ENCODE results near the gene HOXA6.
A peak's percentile ranks its signal among the peaks of the same experiment; 100 is the strongest.

Gene HOXA6

DNA sequence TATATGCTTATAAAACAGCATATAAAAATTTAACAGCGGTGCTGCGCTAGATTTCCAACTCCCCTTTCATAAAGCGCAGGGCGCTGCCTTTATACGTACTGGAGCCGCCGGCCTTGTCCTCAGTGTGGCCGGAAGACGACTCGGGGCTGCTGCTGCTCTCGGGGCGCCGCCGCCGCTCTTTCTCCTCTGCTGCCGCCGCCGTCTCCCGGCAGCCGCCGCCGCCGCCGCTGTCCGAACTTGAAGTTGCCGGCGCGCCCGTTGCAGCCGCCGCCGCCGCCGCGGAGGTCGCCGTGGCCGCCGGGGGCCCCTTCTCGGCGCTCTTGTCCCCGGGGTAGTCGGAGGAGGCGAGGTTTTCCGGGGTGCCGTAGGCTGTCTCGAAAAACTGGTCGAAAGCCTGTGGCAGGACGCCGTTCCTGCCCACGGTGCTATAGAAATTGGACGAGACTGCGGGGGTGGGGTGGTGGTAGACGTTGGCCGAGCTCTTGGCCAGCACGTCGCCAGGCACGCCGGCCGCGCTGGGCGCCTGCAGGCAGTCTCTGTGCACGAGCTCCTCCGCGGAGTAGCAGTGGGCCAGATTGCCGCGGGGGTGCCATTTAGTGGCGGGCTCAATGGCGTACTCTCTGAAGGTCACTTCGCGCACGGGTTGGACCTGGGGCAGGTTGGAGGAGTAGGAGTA lies 36.9 kb upstream of the HOXA6 start:
- DNase-seq (ENCODE audit: low spot score), result no peak

DNA sequence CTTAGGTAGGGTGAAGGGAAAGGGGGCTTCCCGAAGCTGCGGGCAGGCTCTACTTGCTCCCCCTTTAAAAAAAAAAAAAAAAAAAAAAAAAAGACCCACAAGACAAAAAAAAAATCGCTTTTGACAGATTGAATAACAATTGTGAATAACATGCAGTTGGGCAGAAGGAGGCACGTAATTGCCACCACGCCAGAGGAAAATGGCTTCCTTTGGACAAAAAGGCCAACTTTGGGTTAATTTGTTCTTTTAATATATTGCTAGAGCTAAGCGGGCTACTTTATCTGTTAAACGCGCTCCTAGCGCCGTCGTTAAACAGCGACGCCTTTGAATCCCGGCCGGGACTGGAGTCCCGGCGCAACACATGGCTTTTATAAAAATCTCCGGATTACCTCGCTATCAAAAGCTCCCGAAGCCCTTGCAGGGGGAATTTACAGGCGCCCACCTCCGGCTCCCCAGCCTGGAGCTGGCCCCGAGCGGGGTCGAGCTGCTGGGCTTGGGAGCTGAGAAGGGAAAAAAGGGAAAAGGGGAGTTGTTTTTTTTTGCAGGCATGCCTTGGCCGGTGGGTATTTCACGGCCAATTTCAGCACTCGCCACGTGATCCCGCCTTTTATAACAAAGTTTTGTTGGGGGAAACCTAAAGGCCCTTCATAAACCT lies 36.2 kb upstream of the HOXA6 start:
- DNase-seq (ENCODE audit: low spot score), result no peak

DNA sequence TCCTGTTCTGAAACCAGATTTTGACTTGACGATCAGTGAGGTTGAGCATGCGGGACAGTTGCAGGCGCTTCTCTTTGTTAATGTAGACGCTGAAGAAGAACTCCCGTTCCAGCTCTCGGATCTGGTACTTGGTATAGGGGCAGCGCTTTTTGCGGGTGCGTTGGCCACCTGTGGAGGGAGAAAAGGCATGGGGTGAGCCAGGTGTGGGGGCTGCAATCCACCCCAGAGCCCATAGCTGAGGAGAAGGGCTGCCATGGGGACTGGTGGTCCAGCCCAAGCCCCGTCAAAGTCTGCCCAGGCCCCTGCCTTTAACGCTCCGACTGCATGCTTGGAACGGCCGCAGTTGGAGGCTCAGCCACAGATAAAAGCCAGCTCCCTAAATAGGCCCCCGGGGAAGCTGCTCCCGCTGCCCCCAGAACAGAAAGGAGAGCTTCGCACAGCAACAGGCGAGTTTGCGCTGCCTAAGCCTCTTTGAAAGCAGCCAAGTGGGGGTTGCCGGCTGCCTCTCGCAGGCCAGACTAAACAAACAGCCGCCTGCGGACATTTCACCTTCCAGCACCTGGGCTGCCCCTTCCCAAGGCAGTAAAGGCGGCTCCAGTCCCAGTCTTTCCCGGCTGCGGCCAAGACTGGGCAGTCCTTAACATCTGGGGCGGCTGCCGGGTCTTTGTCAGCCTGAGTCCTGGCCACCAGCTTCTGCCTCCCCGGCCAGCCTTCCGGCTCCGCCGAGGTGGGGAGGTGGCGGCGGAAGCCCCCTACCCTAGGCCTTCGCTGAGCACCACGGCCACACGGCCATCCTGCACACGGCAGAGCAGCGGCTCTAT lies 35.5 kb upstream of the HOXA6 start:
- no peak for DNase-seq (ENCODE audit: low spot score)

DNA sequence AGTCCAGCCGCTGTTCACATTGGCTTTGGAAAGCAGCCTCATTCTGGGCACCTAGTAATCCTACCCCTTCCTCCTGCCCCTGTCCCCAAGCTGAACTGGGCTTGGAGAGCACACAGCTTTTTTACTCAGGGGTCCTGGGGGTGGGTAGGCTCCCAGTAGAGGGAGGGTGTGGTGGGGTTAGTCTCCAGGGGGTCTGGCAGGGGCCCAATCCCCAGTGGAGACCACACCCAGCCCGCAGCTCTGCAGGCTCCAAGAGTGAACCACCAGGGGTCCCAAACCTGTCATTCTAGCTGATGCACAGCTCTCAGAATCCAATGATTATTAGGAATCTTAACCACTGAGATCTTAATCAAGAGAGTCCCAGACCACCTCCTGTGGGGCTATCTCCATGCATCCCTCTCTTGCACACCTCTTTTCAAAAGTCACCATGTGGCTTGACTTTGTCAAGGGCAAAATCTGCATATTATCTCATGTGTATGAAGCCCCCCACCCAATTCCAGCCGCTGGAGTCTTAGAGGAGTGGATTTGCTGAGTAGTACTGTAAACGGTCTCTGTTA lies 34.8 kb upstream of the HOXA6 start:
- no peak for DNase-seq (ENCODE audit: low spot score)

DNA sequence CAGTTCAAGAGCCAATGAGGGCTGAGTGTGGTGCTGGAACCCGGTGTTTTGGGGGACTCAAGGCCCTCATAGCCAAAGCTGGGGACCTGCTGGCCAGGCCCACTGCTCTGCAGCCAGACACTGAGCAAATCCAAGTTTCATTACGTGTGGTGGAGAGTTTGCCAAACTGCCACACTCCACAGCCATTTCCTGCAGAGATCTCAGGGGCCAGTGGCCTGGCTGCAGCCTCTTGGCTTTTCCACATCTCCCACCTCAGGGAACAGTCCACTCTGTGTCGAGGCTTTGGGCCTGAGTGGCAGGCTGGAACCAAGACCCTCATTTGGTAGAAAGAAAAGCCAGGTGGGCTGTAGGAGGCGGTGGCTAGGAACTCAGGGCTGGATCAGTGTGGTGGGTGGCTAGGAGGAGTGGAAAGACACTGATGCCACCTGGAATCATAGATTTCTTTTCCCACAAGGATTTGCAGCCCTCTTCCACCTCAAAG lies 34.3 kb upstream of the HOXA6 start:
- DNase-seq (ENCODE audit: low spot score), result no peak

DNA sequence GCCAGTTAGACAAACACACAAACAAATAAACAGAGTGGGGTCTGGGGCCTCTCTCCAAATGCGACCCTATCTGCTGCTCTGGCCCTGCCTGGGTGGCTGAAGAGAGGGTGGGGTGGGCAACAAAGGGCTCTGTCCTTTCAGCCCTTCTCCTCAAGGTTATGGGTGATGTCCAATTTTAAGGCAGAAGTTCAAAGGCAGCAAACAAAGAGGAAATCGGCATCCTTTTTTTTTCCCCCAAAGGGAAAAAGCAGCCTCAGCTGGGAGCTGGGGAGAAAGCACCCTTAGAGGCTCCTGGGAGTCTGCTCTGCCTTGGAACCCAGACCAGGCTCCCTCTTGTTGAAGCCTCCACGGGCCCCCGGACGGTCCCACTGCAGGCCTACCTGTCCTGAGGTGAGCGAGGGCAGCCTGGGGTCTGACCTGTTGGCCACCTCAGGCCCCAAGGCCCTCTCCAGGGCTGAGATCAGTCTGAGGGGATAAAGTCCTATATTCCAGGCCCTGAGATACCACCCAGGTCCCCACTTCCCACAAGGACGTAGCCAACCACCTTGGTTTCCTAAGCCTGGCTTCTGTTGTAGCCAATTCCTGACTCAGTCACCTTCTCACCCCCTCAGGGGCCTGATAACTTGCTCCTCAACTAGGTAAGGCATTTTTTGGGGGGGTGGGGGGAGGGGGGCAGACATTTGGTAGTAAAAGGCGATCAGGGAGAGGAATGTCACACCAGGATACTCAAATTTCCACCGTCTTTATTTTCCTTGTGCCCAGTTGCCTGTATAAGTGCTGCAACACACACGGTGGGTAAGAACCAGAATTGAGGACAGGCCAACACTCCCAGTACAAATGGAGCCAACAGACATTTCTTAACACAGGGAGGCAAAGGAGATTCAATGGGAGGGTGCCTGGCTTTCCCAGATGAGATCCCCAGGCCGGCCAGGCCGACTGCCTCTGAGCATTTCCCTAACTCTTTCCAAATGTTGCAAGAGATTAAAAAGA lies 33.2 kb upstream of the HOXA6 start:
- DNase-seq (ENCODE audit: low spot score), result no peak

DNA sequence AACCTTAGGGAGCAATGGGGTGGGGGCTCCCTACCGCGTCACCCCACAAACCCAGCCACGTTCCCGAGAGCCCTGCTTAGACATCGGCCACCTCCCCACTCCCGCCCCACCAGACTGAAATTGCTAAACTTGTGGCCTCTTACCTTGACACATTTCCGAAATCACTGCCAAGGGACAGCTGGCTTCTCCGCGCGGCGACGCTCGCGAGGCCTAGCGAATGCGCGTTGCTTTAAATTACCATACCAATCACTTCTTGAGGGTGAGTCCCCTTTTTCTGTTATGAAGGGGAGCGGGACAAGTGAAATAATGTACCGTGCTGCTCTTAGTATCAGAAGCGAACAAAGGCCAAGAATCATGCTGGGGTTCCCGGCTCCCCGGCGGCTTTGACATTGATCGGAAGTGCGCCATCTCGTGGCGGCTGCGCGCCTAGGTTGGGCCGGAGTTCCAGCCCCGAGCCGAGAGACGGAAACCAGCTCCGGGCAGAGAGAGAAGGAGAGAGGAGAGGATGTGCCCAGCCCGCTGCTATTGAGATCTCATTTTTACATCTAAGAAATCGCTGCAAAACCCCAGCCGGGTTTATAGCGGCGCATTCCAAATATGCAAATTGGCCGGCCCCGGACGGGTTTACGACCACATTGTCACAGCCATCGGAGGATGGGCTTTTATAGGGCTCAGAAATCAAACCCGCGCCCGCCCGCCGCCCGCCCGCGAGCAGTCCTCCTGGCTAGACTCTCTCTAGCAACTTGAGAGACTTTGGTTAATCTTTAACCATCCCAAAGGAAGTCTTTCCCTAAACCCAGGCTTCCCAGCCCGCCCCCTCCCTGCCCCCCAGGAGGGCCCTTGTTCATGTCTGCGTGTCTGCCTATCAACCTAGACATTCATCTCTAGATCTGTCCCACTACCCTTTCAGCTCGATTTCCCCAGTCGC lies 32.2 kb upstream of the HOXA6 start:
- peak; percentile 60 for DNase-seq (ENCODE audit: low spot score)

DNA sequence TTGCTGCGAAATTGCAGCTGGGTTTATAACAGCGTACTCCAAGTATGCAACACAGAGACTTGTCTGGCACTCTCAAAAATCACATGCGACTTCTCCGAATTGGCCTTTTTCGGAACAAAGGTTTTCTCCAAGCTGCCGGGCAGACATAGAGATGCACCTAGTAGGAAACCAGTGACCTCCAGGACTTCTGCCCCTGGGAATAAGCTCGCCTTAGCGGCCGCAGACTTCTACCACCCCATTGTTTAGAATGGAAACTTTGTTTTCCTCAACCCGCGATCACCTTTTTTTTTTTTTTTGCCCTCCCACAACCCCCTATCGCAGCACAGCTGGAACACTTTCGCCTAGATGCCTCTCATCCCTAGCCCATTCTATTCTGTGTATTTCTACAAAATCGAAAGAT lies 31.5 kb upstream of the HOXA6 start:
- DNase-seq (ENCODE audit: low spot score), result no peak

DNA sequence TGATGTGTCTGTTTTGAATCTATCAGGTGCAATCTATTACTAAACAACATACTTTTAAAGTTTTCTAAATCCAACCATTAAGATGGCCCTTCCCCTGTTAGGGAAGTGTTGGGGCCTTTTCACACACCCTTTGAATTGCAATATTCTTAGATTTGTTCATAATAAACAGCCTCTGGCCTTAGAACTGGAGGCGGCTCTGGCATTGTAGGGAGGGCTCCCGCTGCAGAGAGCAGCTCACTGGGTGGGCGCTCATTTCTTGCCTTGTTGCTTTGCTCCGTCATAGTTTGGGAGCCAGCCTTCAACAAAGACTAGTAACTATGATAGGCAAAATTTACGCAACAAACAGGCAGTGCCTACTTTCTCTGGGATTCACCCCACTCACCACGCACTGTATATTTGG lies 30.8 kb upstream of the HOXA6 start:
- no peak for DNase-seq (ENCODE audit: low spot score)

DNA sequence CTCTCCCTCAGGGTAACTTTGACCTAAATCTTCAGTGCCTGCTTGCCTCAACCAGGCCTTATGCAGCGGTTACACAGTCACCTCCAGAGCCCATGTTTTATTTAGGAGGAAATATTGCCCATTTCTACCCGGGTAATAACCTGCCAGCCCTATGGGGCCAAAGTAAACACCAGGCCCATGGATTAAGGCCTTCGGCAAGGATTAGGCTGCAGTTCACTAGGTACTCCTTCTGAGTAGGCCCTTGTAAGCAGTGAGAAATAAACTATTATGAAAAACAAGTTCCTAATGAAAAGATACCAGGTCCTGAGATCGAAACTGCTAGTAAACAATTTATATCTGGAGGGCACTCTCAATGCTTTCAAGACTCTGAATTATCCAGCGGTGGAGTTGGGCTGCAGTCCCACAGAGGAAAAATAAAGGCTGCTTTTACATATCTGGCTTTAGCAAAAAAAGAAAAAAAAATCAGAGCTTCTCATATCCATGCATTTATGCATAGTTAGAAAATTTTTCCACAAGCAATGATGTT lies 30.3 kb upstream of the HOXA6 start:
- no peak for DNase-seq (ENCODE audit: low spot score)

DNA sequence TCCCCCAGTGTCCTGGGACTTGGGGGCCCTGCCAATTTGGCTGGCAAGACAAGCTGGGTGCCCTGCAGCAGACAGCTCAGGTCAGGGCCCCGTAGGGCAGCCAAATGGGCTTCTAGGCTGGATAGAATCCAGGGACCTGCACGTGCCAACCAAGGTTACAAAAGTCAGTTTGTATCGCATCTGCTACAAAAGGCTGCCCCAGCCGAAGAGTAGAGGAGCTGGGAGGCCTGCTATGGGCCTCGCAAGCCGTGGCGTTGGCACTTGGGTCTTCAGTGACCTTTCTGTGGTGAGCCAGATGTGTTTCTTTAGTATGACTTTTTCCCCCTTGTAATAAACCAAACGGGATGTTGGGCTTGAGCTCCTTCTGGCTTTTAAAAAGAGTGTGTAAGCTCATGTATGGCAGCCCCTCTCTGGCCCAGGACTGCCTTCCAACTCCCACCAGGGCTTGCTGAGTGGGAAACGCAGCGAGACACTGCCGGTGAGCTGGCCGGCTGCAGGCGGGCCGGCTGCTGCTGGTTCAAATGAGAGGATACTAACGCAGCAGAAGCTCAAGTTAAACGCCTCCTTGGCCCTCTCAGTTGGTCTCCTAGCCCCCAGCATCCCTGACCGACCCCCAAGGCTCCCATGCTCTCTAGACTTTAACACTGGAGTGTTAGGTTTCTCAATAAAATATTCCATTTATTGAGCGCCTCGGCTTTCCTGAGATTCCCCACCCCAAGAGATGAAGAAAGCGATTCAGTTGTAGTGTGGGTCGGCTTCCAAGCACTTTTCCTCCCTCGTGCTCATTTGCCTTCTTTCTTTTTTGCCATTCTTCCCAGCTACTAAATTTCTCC lies 29.6 kb upstream of the HOXA6 start:
- no peak for DNase-seq (ENCODE audit: low spot score)

DNA sequence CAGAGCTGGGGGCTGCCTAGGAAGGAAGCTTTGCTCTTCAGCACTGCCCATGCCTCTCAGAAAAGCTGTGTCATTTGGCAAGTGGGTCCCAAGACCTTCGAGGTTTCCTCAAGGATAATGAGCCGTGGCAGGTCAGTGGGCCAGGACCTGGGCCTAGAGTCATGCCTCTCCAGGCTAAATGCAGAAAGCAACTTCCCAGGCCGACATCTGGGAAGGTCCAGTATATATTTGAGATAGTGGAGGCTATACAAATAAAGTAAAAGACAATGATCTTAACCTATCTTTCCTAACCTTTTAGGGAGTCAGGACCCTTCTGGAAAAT lies 28.9 kb upstream of the HOXA6 start:
- no peak for DNase-seq (ENCODE audit: low spot score)

DNA sequence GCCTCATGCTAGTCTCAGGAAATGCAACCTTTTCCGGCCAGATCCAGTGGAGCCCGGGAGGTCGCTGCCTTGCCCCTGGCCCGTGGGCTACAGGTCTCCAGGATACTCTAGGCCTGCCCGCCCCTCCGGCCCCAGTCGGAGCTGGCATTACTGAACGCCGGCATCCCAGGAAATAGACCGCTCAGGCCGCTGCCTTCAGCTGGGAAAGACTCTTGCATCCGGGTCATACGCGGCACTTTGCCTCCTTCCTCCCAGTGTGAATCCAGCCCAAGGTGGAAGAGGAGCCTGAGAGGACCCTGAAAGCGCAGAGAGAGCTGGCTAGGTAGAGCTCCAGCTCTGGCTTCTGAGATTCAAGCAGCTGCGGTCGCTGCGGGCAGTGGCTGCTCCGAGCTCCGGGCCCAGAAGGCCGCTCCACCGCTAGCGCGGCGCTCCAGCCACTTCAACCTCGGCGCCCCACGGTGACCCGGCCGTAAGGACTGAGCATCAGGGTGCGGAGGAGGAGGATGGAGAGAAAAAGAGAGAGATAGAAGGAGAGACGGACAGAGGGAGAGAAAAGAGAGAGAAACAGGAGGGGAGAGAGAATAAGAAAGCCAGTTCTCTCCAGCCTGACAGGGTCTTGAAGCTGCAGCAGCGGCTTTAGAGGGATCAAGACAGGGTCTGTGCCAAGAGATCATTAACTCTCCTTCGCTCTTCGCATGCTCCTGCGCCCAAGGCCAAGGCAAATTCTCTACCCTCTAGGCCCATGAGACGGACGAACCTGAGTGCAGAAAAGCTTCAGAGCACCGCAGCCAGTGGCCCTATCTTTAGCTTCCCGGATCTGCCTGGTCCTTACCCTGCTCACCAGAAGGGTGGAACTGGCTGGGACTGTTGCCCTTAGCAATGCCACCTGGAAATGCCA lies 28.3 kb upstream of the HOXA6 start:
- no peak for DNase-seq (ENCODE audit: low spot score)

DNA sequence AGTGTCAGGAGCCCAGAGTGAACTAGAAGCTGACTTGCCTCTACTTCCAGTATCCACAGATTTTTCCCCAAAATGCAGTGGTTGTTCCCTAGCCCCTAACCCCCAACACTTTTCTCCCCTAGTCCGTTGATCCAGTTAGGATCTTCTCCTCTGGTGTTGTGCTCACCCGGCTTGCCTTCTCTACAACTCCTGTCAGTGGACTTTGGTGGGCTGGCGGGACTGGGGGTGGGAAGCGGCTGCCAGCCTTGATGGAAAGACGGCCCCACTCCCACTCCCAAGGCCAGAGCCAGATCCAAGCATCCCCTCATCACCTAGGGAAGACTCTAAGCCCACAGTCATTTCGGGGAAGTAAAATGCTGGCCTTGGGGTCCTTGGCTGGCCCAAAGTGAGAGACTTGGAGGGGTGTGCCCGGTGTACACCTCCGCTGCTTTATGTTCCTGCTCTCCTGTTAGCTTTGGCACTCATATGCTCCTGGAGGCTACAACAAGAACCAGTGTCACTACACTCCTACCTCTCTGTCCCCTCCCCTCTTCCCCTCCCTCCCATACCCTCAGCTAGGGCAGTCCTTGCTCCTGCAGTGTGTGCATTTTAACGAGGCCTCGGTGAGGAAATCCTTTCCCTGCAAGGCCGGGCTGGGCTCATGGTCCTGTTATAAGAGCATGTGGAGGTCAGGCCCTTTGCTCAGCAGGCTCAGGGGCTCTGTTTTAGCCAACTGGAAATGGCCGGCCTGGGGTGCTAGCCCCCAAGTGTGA lies 27.5 kb upstream of the HOXA6 start:
- no peak for DNase-seq (ENCODE audit: low spot score)

DNA sequence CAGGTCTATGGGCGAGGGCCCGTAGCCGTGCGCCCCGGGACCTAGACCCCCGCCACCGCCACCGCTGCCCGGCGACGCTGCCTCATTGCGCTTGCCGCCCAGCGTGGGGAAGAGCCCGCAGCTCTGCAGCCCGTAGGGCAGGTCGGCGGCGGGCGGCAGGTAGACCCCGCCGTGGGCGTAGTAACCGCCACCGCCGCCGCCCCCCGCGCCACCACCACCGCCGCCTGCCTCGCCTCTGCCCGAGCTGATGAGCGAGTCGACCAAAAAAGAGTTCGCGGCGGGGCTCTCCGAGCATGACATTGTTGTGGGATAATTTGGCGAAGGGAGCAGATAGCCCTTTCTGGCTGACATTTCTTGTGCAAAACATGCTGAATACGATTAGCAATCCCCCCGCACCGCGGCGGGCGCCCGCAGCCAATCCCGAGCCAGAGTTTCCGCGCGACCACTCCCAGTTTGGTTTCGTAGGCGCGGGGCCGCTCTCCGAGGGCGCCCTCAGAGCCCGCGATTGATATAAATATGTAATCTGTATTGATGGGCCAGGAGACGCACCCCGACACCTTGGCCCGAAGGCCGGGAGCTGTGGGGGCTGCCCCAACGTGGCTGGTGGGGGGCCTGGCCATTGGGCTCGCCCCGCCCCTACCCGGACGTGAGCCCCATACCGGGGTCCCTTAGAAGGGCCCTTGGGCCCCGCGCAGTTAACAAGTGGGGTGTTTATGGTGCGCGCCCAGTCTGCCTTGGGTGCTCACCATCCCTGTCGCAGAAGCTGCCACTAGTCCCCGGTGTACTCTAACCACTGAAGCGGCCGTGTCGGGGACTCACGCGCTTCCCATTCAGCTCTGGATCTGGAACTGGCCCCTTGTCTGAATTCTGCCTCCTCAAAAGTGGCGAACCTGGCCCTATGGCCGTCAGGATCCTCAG lies 26.6 kb upstream of the HOXA6 start, which contains the start of gene HOXA10:
TSS of gene HOXA10 (minus strand) at position 365 of the 918 bp plus-strand sequence. CDS start at position 351, 14 bp downstream.
- no peak for DNase-seq (ENCODE audit: low spot score)

DNA sequence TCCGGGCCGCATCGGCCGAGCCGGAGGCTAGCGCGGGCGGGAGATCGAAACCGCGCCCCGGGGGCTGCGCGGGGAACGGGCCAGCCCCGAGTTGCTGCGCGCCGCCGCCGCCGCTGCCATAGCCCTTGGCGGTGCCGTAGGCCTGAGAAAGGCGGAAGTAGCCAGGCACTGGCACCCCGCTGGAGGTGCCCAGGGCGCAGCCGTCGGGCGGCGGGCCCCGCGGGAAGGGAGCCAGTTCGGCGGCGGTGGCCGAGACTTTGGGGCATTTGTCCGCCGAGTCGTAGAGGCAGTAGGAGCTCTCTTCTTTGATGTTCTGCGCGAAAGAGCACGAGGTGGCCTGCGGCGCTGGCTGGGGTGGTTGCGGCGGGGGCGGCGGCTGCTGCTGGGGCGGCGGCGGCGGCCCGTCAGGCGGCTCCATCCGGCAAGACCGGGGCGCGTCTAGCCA lies 26.0 kb upstream of the HOXA6 start:
- no peak for DNase-seq (ENCODE audit: low spot score)
